GM12878 (cell line): ENCODE results near the gene PCIF1. TPM values are rescaled to one million over a fixed set of nuclear protein-coding genes. Genes with fewer than 3 reads are reported as not detected.

Source experiments
- CREB1 ChIP-seq: IDR thresholded peaks from 2 replicates; pipeline ENCODE4 v1.6.1; 2012; ENCODE audit warnings: low read depth, mild to moderate bottlenecking, inconsistent platforms
- EGR1 ChIP-seq, 2 experiments: IDR thresholded peaks; 1 replicate in 1 of 2; 2 replicates in 1 of 2; pipeline ENCODE4 v1.6.1; 2011 to 2012; ENCODE audit warnings: low read depth in 2 of 2, low read length in 2 of 2, borderline replicate concordance in 1 of 2, mild to moderate bottlenecking in 1 of 2, moderate library complexity in 1 of 2
- HCFC1 ChIP-seq: fragments of 150-350 bp; IDR thresholded peaks from 2 replicates; pipeline ENCODE4 v1.6.1; 2014; ENCODE audit warnings: low read length
- HDAC6 ChIP-seq: fragments of 200-600 bp; sonication (generic); IDR thresholded peaks from one replicate; pipeline ENCODE4 v1.8.0; 2017; ENCODE audit warnings: antibody characterized with exemption; ENCODE audit not compliant: unreplicated experiment
- HSF1 ChIP-seq: fragments of 150-350 bp; IDR thresholded peaks from 2 replicates; pipeline ENCODE4 v1.6.1; 2014; ENCODE audit warnings: mild to moderate bottlenecking, low read depth, low read length
- IRF3 ChIP-seq: fragments of 450-650 bp; IDR thresholded peaks from 2 replicates; pipeline ENCODE4 v1.6.1; 2014; ENCODE audit warnings: mild to moderate bottlenecking
- LARP7 ChIP-seq: fragments of 450-650 bp; IDR thresholded peaks from 2 replicates; pipeline ENCODE4 v1.6.1; 2017; ENCODE audit warnings: mild to moderate bottlenecking
- MYB ChIP-seq: fragments of 150-350 bp; IDR thresholded peaks from 2 replicates; pipeline ENCODE4 v1.6.1; 2014; ENCODE audit warnings: mild to moderate bottlenecking, low read depth, low read length, borderline replicate concordance
- NBN ChIP-seq: fragments of 450-650 bp; IDR thresholded peaks from 2 replicates; pipeline ENCODE4 v1.6.1; 2016
- NR2C1 ChIP-seq: fragments of 450-650 bp; IDR thresholded peaks from 2 replicates; pipeline ENCODE4 v1.6.1; 2017; ENCODE audit warnings: antibody characterized with exemption, mild to moderate bottlenecking, moderate library complexity
- PBX3 ChIP-seq: IDR thresholded peaks from 2 replicates; pipeline ENCODE4 v1.6.1; 2011; ENCODE audit warnings: mild to moderate bottlenecking, low read depth, low read length, moderate library complexity; ENCODE audit not compliant: insufficient replicate concordance
- POLR2A ChIP-seq: IDR thresholded peaks from 2 replicates; pipeline ENCODE4 v1.6.1; 2011; ENCODE audit warnings: low read depth, mild to moderate bottlenecking, low read length
- POLR2AphosphoS5 ChIP-seq: IDR thresholded peaks from 2 replicates; pipeline ENCODE4 v1.6.1; 2011; ENCODE audit warnings: mild to moderate bottlenecking, low read length, inconsistent platforms
- RELA ChIP-seq: fragments of 450-650 bp; IDR thresholded peaks from 2 replicates; pipeline ENCODE4 v1.8.0; 2014; ENCODE audit warnings: borderline replicate concordance; ENCODE audit not compliant: partially characterized antibody
- RFX5 ChIP-seq: IDR thresholded peaks from 2 replicates; pipeline ENCODE4 v1.6.1; 2011; ENCODE audit warnings: low read depth, low read length, improper control_type of control experiment
- SMAD1 ChIP-seq: fragments of 450-650 bp; IDR thresholded peaks from 2 replicates; pipeline ENCODE4 v1.6.1; 2018; ENCODE audit warnings: mild to moderate bottlenecking, low read depth; ENCODE audit not compliant: partially characterized antibody
- SMAD5 ChIP-seq: IDR thresholded peaks from 2 replicates; pipeline ENCODE4 v1.6.1; 2016; ENCODE audit warnings: antibody characterized with exemption, low read depth
- SP1 ChIP-seq: IDR thresholded peaks from one replicate; pipeline ENCODE4 v1.6.1; 2011; ENCODE audit warnings: low read depth, low read length
- SREBF2 ChIP-seq: IDR thresholded peaks from 2 replicates; pipeline ENCODE4 v1.6.1; 2012; ENCODE audit warnings: mild to moderate bottlenecking, low read length
- STAT1 ChIP-seq: fragments of 450-650 bp; conservative IDR thresholded peaks from 2 replicates; pipeline ENCODE4 v1.6.1; 2014; ENCODE audit warnings: antibody characterized with exemption, mild to moderate bottlenecking
- SUZ12 ChIP-seq: fragments of 200-600 bp; sonication (generic); IDR thresholded peaks from one replicate; pipeline ENCODE4 v1.6.1; 2018; ENCODE audit warnings: antibody characterized with exemption, mild to moderate bottlenecking; ENCODE audit not compliant: unreplicated experiment
- ZBTB33 ChIP-seq: fragments of 450-650 bp; IDR thresholded peaks from 2 replicates; pipeline ENCODE4 v1.6.1; 2017; ENCODE audit warnings: mild to moderate bottlenecking
- ZZZ3 ChIP-seq: IDR thresholded peaks from 2 replicates; pipeline ENCODE4 v1.6.1; 2011; ENCODE audit warnings: low read depth; ENCODE audit not compliant: control insufficient read depth, insufficient read length
- polyA plus RNA-seq, 11 experiments: library from polyadenylated mRNA; depleted of rRNA in 4 of 11; unstranded in 6 of 11; stranded (reverse) in 5 of 11; fragments of >200 nt; fragmentation: Nextera tagmentation in 4 of 11; fragmentation: Illumina TruSeq in 1 of 11; extraction: Ambion mirVana in 4 of 11; extraction: Trizol in 1 of 11; gene quantifications; 1 replicate in 1 of 11; 2 replicates in 10 of 11; pipeline versions ENCODE4 v1.2.1 to v1.2.3, GENCODE V29; 2011 to 2016; ENCODE audit warnings: inconsistent platforms in 2 of 11, missing spikeins in 2 of 11, low read depth in 1 of 11
- total RNA-seq, 4 experiments: library from RNA; depleted of rRNA in 3 of 4; stranded (reverse); fragments of >200 nt in 3 of 4; fragmentation: Illumina TruSeq in 1 of 4; extraction: Trizol in 1 of 4; gene quantifications; 2 replicates each; pipeline versions ENCODE4 v1.2.1 to v1.2.3, GENCODE V29; 2013 to 2021

PCIF1 gene
- total and polyA plus RNA-seq, 10 of the 15 experiments (the other 5 are each of a cell fraction or from before 2014, with no cell fraction given), result 8.4 to 32.9 (median 17.6) TPM

GRCh38 chr20:45949542-45950329, 15.3 kb downstream of the PCIF1 start (continued):
- TF ChIP-seq ZBTB33, result no peak
- no peak for TF ChIP-seq NBN
- TF ChIP-seq SMAD1, result no peak
- no peak for TF ChIP-seq LARP7
- no peak for TF ChIP-seq MYB
- TF ChIP-seq ZZZ3, result no peak
- no peak for TF ChIP-seq SREBF2
- no peak for TF ChIP-seq IRF3
- no peak for TF ChIP-seq NR2C1
- TF ChIP-seq HSF1, result no peak
- TF ChIP-seq SMAD5, result no peak; the same call in 1 of the 2 replicates
- no peak for TF ChIP-seq EGR1 (IDR thresholded peaks at IDR 0.05; ENCODE audit: borderline replicate concordance in 1 of 2, low read depth in 2 of 2, low read length in 2 of 2)
- no peak for TF ChIP-seq STAT1
- no peak for TF ChIP-seq SUZ12
- peak; percentile 38; the same call in 1 of the 2 replicates for TF ChIP-seq POLR2AphosphoS5
- TF ChIP-seq HCFC1, result no peak
- TF ChIP-seq HDAC6, result no peak
- TF ChIP-seq RFX5, result no peak
- peak; percentile 33 for TF ChIP-seq POLR2A
- TF ChIP-seq RELA, result no peak
- no peak for TF ChIP-seq PBX3
- TF ChIP-seq SP1, result no peak
- 0 out of 2 replicates have a peak, but pooled peaks have one; percentile 2 for TF ChIP-seq CREB1
